Osteoblast (primary cell): Measurements from ENCODE around the gene EXOC4. TPM values are rescaled to one million over a fixed set of nuclear protein-coding genes. Genes with fewer than 3 reads are reported as not detected.
A peak's percentile ranks its signal among the peaks of the same experiment; 100 is the strongest.

Experiments
- DNase-seq: peaks from one replicate; pipeline ENCODE4 v3.0.0; 2011; ENCODE audit warnings: low spot score, mixed read lengths; ENCODE audit not compliant: insufficient read length; ENCODE audit errors: missing footprints
- H2AFZ ChIP-seq: 2 replicates; pipeline ENCODE4 v1.6.0; 2011; ENCODE audit warnings: mild to moderate bottlenecking, low read length
- H3K27ac ChIP-seq: 2 replicates; pipeline ENCODE4 v1.5.1; 2011; ENCODE audit warnings: mild to moderate bottlenecking, low read depth, low read length, moderate library complexity
- H3K27me3 ChIP-seq: 2 replicates; pipeline ENCODE4 v1.6.0; 2012; ENCODE audit warnings: mild to moderate bottlenecking, control low read depth, inconsistent platforms, low read length, moderate library complexity; ENCODE audit not compliant: insufficient read depth
- H3K36me3 ChIP-seq: 2 replicates; pipeline ENCODE4 v1.5.1; 2011; ENCODE audit warnings: mild to moderate bottlenecking, low read length, control low read depth, moderate library complexity; ENCODE audit not compliant: insufficient read depth
- H3K4me1 ChIP-seq: 2 replicates; pipeline ENCODE4 v1.5.1; 2011; ENCODE audit warnings: mild to moderate bottlenecking, low read length, control low read depth, moderate library complexity; ENCODE audit not compliant: insufficient read depth
- H3K4me2 ChIP-seq: 2 replicates; pipeline ENCODE4 v1.6.0; 2011; ENCODE audit warnings: mild to moderate bottlenecking, low read length; ENCODE audit not compliant: insufficient read depth
- H3K4me3 ChIP-seq: fragments of 200-600 bp; sonication (generic); 3 replicates; pipeline ENCODE4 v1.5.1; 2012; ENCODE audit warnings: mild to moderate bottlenecking, low read length, inconsistent platforms; ENCODE audit not compliant: insufficient read depth
- H3K79me2 ChIP-seq: 2 replicates; pipeline ENCODE4 v1.6.0; 2012; ENCODE audit warnings: mild to moderate bottlenecking, low read length, control low read depth, inconsistent platforms; ENCODE audit not compliant: insufficient read depth
- H3K9me3 ChIP-seq: 2 replicates; pipeline ENCODE4 v1.5.1; 2011; ENCODE audit warnings: low read depth, low read length, control low read depth
- H4K20me1 ChIP-seq: 2 replicates; pipeline ENCODE4 v1.6.0; 2012; ENCODE audit warnings: mild to moderate bottlenecking, low read length, control low read depth; ENCODE audit not compliant: insufficient read depth
- CTCF ChIP-seq: IDR thresholded peaks from 2 replicates; pipeline ENCODE4 v1.5.1; 2011; ENCODE audit warnings: mild to moderate bottlenecking, low read depth, low read length, moderate library complexity; ENCODE audit errors: extremely low read depth
- total RNA-seq: library from RNA; depleted of rRNA; stranded (reverse); fragments of >200 nt; gene quantifications from 2 replicates; pipeline ENCODE4 v1.2.3, GENCODE V29; 2012

EXOC4 gene
- total RNA-seq, 1 donor, result 134 TPM

- no peak overlapping the region for H3K4me2 ChIP-seq
- DNase-seq, result no peak
Measured at GRCh38 chr7:133217773-133218172, 35.1 kb upstream of the EXOC4 start.

DNA sequence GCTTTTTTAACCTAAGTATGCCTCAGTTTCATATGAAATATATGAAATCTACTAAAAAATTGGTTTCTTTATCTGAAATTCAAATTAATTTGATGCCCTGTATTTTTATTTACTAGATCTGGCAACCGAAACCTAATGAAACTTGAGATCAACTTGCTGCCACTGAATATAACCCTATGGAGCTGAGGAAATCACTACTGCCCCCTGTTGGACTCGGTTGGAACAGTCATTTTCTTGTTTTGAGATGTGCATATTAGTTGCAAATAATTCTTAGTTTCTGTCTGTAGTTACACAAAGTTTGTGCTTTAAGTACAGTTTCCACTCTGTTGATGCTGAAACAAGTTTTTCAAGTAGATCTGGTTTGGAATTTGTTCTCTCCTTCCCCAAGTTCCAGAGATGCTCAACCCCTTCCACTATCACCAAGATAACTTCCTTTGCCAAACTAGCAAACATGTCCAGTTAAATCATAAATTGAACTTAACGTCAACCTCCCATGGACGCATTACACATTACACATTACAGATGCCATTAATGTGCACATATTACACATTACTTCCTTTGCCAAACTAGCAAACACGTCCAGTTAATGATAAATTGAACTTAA lies 22.2 kb upstream of the EXOC4 start:
- H3K9me3 ChIP-seq, result no peaks in the 10 kb centered on the region
- no peak for DNase-seq
- H3K79me2 ChIP-seq, result no peaks in the 10 kb centered on the region
- H2AFZ ChIP-seq, result no peak overlapping the region
- no peaks in the 10 kb centered on the region for H3K36me3 ChIP-seq
- H3K4me2 ChIP-seq, result no peak overlapping the region
- no peak overlapping the region for H3K27ac ChIP-seq
- H3K4me1 ChIP-seq, result no peaks in the 10 kb centered on the region
- no peak overlapping the region for H3K4me3 ChIP-seq
- peaks cover 21% of the 10 kb centered on the region for H3K27me3 ChIP-seq
- TF ChIP-seq CTCF, result peak; percentile 81
- no peaks in the 10 kb centered on the region for H4K20me1 ChIP-seq

More at GRCh38 chr7:133217773-133218172, 35.1 kb upstream of the EXOC4 start:
- TF ChIP-seq CTCF, result no peak
- Histone ChIP-seq H3K79me2 (no peaks in the 10 kb centered on the region), H4K20me1 (no peaks in the 10 kb centered on the region), H3K4me3 (no peak overlapping the region), H2AFZ (no peak overlapping the region), H3K36me3 (no peaks in the 10 kb centered on the region), H3K9me3 (no peaks in the 10 kb centered on the region), H3K27me3 (peaks cover 5% of the 10 kb centered on the region), H3K4me1 (no peaks in the 10 kb centered on the region), H3K27ac (no peak overlapping the region)

- TF ChIP-seq CTCF, result no peak
- DNase-seq, result no peak
- no peaks in the 10 kb centered on the region for H3K9me3 ChIP-seq
- no peaks in the 10 kb centered on the region for H4K20me1 ChIP-seq
- H3K36me3 ChIP-seq, result no peaks in the 10 kb centered on the region
- H3K27ac ChIP-seq, result no peak overlapping the region
- H3K4me2 ChIP-seq, result no peak overlapping the region
- H3K79me2 ChIP-seq, result no peaks in the 10 kb centered on the region
- H2AFZ ChIP-seq, result no peak overlapping the region
- no peak overlapping the region for H3K4me3 ChIP-seq
- H3K4me1 ChIP-seq, result no peaks in the 10 kb centered on the region
- peaks cover 21% of the 10 kb centered on the region for H3K27me3 ChIP-seq
Measured at GRCh38 chr7:133233142-133233541, 19.7 kb upstream of the EXOC4 start.

GRCh38 chr7:133234961-133235875 lies 17.7 kb upstream of the EXOC4 start:
- no peak overlapping the region for H3K4me2 ChIP-seq
- no peaks in the 10 kb centered on the region for H3K79me2 ChIP-seq
- peaks cover 13% of the 10 kb centered on the region for H3K27me3 ChIP-seq
- no peak overlapping the region for H2AFZ ChIP-seq
- H3K36me3 ChIP-seq, result no peaks in the 10 kb centered on the region
- no peak overlapping the region for H3K27ac ChIP-seq
- TF ChIP-seq CTCF, result no peak
- no peaks in the 10 kb centered on the region for H3K9me3 ChIP-seq
- no peak for DNase-seq
- H3K4me1 ChIP-seq, result no peaks in the 10 kb centered on the region
- no peaks in the 10 kb centered on the region for H4K20me1 ChIP-seq
- H3K4me3 ChIP-seq, result no peak overlapping the region
